Natural killer cell (primary cell): ENCODE measurements around the gene CLCN5. TPM values are rescaled to one million over a fixed set of nuclear protein-coding genes. Genes with fewer than 3 reads are reported as not detected.

ENCODE experiments used
- ATAC-seq, 3 donors: fragments of 150-1000 bp in 2 of 3; fragments of 200-7000 bp in 1 of 3; cut with Tn5 transposase; 1 replicate in 1 of 3; 2 replicates in 2 of 3; pipeline ENCODE4 v1.10.0; 2021; ENCODE audit warnings: mild to moderate bottlenecking in 2 of 3, moderate library complexity in 2 of 3
- DNase-seq, 2 donors: peaks; one replicate each; pipeline versions ENCODE4 v3.0.0 to v3.0.0-alpha.2; 2013 to 2021; ENCODE audit warnings: mixed read lengths in 1 of 2
- H3K27ac ChIP-seq: one replicate; pipeline ENCODE4 v1.5.1; 2013; ENCODE audit warnings: mild to moderate bottlenecking, low read length
- H3K27me3 ChIP-seq: one replicate; pipeline ENCODE4 v1.6.1; 2013; ENCODE audit warnings: low read length; ENCODE audit not compliant: control insufficient read depth, insufficient read depth
- H3K36me3 ChIP-seq: one replicate; pipeline ENCODE4 v1.6.1; 2013; ENCODE audit warnings: low read length; ENCODE audit not compliant: control insufficient read depth, insufficient read depth
- H3K4me1 ChIP-seq: one replicate; pipeline ENCODE4 v1.6.1; 2013; ENCODE audit warnings: low read length; ENCODE audit not compliant: control insufficient read depth, insufficient read depth
- H3K4me3 ChIP-seq: one replicate; pipeline ENCODE4 v1.5.1; 2013; ENCODE audit warnings: low read length
- H3K9me3 ChIP-seq: one replicate; pipeline ENCODE4 v1.6.1; 2013; ENCODE audit warnings: low read length; ENCODE audit not compliant: control insufficient read depth, insufficient read depth
- H3K27ac Mint-ChIP-seq, 2 donors: one replicate each; pipeline ENCODE4 v1.8.0; 2022; ENCODE audit warnings: mild to moderate bottlenecking in 2 of 2, mixed read lengths in 2 of 2, moderate library complexity in 1 of 2
- H3K27me3 Mint-ChIP-seq, 2 donors: one replicate each; pipeline ENCODE4 v1.8.0; 2022; ENCODE audit warnings: low read depth in 2 of 2, mixed read lengths in 2 of 2
- H3K36me3 Mint-ChIP-seq: one replicate; pipeline ENCODE4 v1.8.0; 2022; ENCODE audit warnings: mixed read lengths
- H3K4me1 Mint-ChIP-seq, 2 donors: one replicate each; pipeline ENCODE4 v1.8.0; 2022; ENCODE audit warnings: mixed read lengths in 2 of 2
- H3K4me3 Mint-ChIP-seq: one replicate; pipeline ENCODE4 v1.8.0; 2022; ENCODE audit warnings: mild to moderate bottlenecking, moderate library complexity, mixed read lengths
- H3K9me3 Mint-ChIP-seq, 2 donors: one replicate each; pipeline ENCODE4 v1.8.0; 2022; ENCODE audit warnings: mixed read lengths in 2 of 2
- CTCF ChIP-seq: fragments of 200-600 bp; IDR thresholded peaks from one replicate; pipeline ENCODE4 v1.8.0; 2022; ENCODE audit warnings: antibody characterized with exemption
- WGBS: methylation state at CpG from one replicate; pipeline ENCODE4 v1.1.7; 2013; ENCODE audit warnings: missing lambda C conversion rate; ENCODE audit not compliant: insufficient coverage; 5-methylcytosine and 5-hydroxymethylcytosine counted together
- intact Hi-C: fragments of 100-400 bp; cut with micrococcal nuclease; formaldehyde crosslinking; loops from one replicate; pipeline ENCODE4 v1.14.2; 2022
- total RNA-seq, 4 donors: library from RNA; stranded (reverse); fragments of 120-200 nt in 1 of 4; gene quantifications; one replicate each; pipeline versions ENCODE4 v1.2.3 to v1.2.4, GENCODE V29; 2013 to 2022

Gene CLCN5
- total RNA-seq, 3 donors from 2014 or later (not counting 1 experiment from before 2014, with no cell fraction given), result 2.5 to 4.5 (median 4.0) TPM

- 50% methylated on average over 1 of the region's 2 CpGs for WGBS
- intact Hi-C loops, result no loop called here
- DNase-seq, result no peak
- no peak for TF ChIP-seq CTCF
- H3K4me3 ChIP-seq, result no peak overlapping the region
- no peak overlapping the region for H3K27ac ChIP-seq
- Mint-ChIP-seq H3K27ac (no peak overlapping the region), H3K9me3 (no peaks in the 10 kb centered on the region), H3K4me1 (no peaks in the 10 kb centered on the region), H3K27me3 (peaks cover 0 to 15% of the 10 kb centered on the region in 2 donors), H3K4me3 (no peak overlapping the region), H3K36me3 (no peaks in the 10 kb centered on the region)
- H3K27me3 ChIP-seq, result no peaks in the 10 kb centered on the region
- H3K9me3 ChIP-seq, result no peaks in the 10 kb centered on the region
- peaks cover 8% of the 10 kb centered on the region for H3K4me1 ChIP-seq
- no peak for ATAC-seq
- H3K36me3 ChIP-seq, result no peaks in the 10 kb centered on the region
Observed at GRCh38 chrX:49925176-49925575, 2.8 kb downstream of the CLCN5 start.

DNA sequence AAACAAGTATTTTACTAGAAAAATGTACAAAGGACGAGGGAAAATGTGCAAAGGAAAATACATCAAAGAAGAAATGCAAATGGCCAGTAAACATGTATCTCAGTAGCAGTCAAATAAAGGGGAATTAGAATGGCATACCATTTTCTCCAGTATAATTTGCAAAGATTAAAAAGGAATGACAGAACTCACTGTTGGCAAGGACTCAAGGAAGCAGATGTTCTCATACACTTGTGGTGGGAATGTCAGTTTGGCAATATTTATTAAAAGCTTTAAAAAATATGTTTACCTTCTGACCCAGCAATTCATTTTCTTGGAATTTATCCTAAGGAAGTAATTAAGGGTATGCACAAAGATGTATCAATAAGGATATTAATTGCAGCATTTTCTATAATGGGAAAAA lies 7.6 kb downstream of the CLCN5 start:
- no CpG with 5 or more reads among the region's 1 CpG for WGBS
- peaks cover 0 to 25% of the 10 kb centered on the region in 2 donors for H3K27me3 Mint-ChIP-seq
- H3K36me3 Mint-ChIP-seq, result no peaks in the 10 kb centered on the region
- Histone ChIP-seq H3K9me3 (no peaks in the 10 kb centered on the region), H3K4me3 (no peak overlapping the region), H3K4me1 (no peaks in the 10 kb centered on the region), H3K36me3 (no peaks in the 10 kb centered on the region), H3K27ac (no peak overlapping the region), H3K27me3 (no peaks in the 10 kb centered on the region)
- intact Hi-C loops, result no loop called here
- H3K4me1 Mint-ChIP-seq, result no peaks in the 10 kb centered on the region
- ATAC-seq (no peak), DNase-seq (no peak)
- TF ChIP-seq CTCF, result no peak
- H3K9me3 Mint-ChIP-seq, result no peaks in the 10 kb centered on the region
- no peak overlapping the region for H3K4me3 Mint-ChIP-seq
- no peak overlapping the region for H3K27ac Mint-ChIP-seq

DNA sequence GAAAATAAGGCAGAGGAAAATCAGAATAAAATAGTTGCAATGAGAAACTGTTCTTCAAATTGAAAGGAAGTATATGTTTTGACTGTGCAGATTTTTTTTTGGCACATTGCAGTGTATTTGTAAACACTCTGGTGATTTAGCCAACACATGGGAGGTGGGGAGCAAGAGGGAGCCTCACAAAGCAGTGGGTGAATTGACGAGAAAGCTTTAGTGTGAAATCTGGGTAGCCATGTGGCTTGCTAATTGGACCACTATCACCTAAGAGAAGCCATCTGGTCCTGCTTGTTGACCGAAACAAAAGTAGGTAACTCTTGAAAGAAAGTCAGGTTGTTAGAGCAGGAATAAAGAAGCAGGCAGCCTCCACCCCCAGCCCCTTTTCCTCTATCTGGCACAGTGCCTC lies 10.4 kb downstream of the CLCN5 start:
- Mint-ChIP-seq H3K27me3 (peaks cover 0 to 15% of the 10 kb centered on the region in 2 donors), H3K27ac (no peak overlapping the region), H3K36me3 (no peaks in the 10 kb centered on the region), H3K4me3 (no peak overlapping the region), H3K4me1 (no peaks in the 10 kb centered on the region), H3K9me3 (no peaks in the 10 kb centered on the region)
- Histone ChIP-seq H3K9me3 (no peaks in the 10 kb centered on the region), H3K36me3 (no peaks in the 10 kb centered on the region), H3K4me3 (no peak overlapping the region), H3K27ac (no peak overlapping the region), H3K4me1 (no peaks in the 10 kb centered on the region), H3K27me3 (no peaks in the 10 kb centered on the region)
- intact Hi-C loops, result no loop called here
- no peak for DNase-seq
- no peak for TF ChIP-seq CTCF
- ATAC-seq, result no peak
- 44% methylated on average over 1 of the region's 2 CpGs for WGBS

DNA sequence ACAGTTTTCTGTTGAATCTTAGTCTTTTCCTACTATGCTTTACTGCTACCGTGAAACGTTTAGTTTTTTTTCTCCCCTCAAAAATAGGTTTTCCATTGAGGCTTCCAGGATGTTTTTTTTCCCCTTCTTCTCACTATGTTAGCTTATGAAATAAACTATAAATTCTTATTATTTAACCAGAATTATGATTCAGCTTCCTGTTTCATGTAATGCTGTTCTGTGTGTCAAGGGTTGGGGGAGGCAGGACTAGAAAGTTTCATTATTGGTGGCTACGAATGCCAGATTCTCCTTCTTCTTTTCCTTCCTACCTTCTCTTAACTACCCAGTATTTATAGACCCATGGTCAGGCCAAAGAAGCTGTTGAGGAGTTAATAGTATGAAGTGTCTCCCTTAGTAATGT lies 11.8 kb downstream of the CLCN5 start:
- no peaks in the 10 kb centered on the region for H3K4me1 ChIP-seq
- intact Hi-C loops, result no loop called here
- no peak for TF ChIP-seq CTCF
- H3K9me3 ChIP-seq, result no peaks in the 10 kb centered on the region
- no peaks in the 10 kb centered on the region for H3K27me3 ChIP-seq
- no peak overlapping the region for H3K27ac ChIP-seq
- Mint-ChIP-seq H3K36me3 (no peaks in the 10 kb centered on the region), H3K9me3 (no peaks in the 10 kb centered on the region), H3K27ac (no peak overlapping the region), H3K4me3 (no peak overlapping the region), H3K4me1 (no peaks in the 10 kb centered on the region), H3K27me3 (peaks cover 0 to 15% of the 10 kb centered on the region in 2 donors)
- WGBS, result no CpG with 5 or more reads among the region's 3 CpGs
- ATAC-seq (no peak), DNase-seq (no peak)
- H3K36me3 ChIP-seq, result no peaks in the 10 kb centered on the region
- H3K4me3 ChIP-seq, result no peak overlapping the region
